ENCODE results near the gene EOLA1.
"Not testable (repeated sequence)": the region's sequence is repeated elsewhere in the genome, so short reads cannot be mapped to it uniquely, and the experiment has no call there.

Gene EOLA1

DNA sequence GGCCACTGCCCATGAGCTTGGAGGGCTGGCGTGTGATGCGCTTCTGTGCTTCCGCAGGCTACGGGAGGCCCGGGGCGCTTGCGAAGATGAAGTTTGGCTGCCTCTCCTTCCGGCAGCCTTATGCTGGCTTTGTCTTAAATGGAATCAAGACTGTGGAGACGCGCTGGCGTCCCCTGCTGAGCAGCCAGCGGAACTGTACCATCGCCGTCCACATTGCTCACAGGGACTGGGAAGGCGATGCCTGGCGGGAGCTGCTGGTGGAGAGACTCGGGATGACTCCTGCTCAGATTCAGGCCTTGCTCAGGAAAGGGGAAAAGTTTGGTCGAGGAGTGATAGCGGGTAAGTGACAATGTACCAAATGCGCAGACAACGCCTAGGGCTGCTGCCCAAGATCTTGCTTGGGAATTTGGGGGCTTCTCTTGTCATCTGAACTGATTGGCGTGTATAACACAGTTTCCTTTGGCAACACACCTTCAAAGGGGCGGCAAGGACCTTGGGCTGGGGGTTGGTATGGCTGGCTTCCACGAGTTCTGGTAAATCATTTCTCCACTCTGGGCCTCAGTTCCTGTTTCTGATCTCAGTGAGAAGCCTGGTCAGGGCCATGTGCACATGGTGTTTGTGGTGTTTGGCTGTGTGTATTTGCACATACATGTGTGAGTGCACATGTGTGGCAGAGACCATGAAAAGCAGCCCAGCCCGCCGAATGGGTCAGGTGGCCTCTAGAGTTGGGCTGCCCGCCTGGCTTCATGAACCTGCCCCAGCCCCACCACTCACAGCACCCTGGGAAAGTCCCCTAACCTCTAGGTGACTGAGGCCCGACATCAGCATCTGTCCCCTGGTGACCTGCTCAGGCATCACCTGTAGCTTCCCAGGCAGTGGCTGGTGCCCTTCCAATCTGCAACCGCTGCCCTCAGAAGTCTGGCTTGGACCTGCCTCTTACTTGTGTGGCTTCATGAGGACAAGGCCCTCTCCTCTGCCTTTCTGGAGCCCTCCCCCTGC, 5.0 kb downstream of the EOLA1 start:
- not testable (repeated sequence) for DNase-seq (ENCODE audit: low spot score)

GRCh38 chrX:149546962-149547361, 6.2 kb downstream of the EOLA1 start:
- not testable (repeated sequence) for DNase-seq (ENCODE audit: low spot score)

DNA sequence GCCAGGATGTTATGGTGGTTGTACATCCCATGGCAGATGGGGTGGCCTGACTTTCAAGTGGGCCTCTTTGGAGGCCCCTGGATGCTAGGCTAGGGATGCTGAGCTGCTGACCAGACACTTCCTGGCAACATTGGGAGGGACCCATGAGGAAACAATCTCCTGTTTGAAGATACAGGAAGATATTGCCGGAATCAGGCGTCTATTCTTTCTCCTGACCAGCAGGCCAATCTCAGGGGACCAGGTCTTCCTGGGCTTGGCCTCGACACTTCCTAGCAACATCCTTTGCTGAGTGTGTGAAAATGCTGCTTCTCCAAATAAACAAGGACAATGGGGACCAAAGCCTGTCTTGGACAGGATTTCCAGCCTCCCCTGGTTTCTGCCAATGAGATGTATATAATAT, 7.0 kb downstream of the EOLA1 start:
- DNase-seq (ENCODE audit: low spot score) = not testable (repeated sequence)

DNA sequence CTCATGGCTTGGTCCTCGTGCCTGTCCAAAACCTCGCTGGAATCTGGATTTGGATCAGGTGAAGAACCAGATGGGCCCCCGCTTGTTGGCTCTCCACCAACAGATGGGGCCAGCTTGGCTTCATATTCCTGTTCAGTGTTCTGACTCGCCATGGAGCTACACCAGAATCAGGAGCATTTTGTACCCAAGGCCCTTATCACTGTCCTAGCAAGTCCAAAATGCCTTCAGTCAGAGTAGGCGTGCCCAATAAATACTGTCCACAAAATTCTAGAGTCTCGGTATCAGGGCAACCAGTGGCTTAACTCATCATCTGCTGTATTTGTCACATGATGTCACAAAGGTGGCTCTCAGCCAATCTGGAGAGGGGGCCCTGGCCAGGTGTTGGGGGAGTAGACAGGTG, 8.9 kb downstream of the EOLA1 start, which contains the start of gene HSFX3:
Gene HSFX3, minus strand, starts transcription at position 224 of the 400 bp plus-strand sequence. Its CDS starts 72 bp downstream, at position 152.
- not testable (repeated sequence) for DNase-seq (ENCODE audit: low spot score)

DNA sequence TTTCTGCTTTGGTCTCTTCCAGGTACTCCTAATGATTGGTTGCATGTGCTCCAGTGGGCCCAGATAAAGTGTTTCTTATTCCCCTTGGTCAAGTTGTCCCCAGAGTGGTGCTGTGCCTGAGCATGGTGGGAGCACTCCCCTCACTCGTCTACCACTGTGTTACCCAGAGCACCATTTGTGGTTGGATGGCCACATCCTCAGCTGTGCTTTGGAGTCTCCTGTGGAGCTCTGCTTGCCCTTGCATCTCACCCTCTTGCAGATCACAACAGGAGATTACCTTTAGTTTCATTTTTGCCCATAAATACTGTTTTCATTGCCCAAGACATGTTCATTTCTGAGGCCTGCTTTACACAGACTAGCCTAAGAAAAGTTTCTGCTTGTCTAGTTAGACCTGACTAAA, 9.6 kb downstream of the EOLA1 start:
- not testable (repeated sequence) for DNase-seq (ENCODE audit: low spot score)

- DNase-seq (ENCODE audit: low spot score) = not testable (repeated sequence)
Observed at GRCh38 chrX:149551245-149551938, 10.6 kb downstream of the EOLA1 start.

DNA sequence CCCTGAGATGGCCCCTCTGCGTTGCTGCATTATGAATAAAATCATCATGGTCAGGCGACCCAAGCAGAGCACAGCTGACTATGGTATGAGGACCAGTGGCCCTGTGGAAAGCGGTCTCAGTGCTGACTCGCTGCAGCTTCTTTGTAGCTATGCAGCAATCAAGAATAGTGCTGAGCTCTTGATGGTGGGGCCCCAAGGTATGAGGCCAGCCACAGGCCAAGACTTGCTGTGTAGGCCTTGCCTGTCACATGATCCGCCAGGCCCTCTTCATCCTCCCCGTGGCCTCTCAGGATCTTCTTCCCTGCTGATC, 11.1 kb downstream of the EOLA1 start:
- not testable (repeated sequence) for DNase-seq (ENCODE audit: low spot score)

- not testable (repeated sequence) for DNase-seq (ENCODE audit: low spot score)
Observed at GRCh38 chrX:149555251-149555650, 14.4 kb downstream of the EOLA1 start.

GRCh38 chrX:149563359-149563758, 22.5 kb downstream of the EOLA1 start:
- DNase-seq (ENCODE audit: low spot score) = no peak

DNA sequence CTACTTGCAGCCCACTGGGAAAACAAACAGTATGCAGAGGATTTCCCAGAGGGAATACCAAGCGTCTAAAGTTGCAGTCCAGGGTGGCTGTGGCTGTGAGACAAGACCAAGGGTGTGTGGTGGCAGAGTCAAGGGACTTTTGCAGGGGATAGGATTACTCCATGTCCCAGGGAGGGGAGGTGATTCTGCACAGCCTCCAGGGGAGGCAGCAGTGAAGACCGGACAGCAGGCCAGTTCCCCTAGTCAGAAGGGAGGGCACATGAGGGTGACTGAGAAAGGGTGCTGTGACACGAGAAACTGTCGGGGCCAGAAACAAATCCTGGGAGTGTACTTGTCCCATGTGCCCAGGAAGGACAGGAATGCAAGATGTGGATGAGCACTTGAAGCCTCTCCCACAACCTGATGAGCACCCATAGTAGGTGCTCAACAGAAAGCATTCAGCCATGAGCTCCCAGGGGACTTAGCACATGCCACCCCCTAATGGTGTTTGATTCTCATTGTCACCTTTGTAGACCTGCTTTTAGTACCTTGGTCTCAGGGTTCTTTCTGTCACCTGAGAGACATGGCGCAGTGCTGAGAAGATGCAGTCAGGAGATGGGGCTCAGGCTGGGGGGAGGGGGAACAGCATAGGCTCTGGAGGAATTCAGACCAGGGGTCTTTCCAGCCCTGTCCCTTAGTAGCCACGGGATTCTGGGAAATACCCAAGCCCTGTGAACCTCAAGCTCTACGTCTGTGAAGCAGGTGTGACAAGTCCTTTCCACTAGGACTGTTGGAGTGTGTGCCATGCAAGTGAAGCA, 27.0 kb downstream of the EOLA1 start:
- no peak for DNase-seq (ENCODE audit: low spot score)

- DNase-seq (ENCODE audit: low spot score) = no peak
Observed at GRCh38 chrX:149568701-149569296, 28.0 kb downstream of the EOLA1 start.

DNA sequence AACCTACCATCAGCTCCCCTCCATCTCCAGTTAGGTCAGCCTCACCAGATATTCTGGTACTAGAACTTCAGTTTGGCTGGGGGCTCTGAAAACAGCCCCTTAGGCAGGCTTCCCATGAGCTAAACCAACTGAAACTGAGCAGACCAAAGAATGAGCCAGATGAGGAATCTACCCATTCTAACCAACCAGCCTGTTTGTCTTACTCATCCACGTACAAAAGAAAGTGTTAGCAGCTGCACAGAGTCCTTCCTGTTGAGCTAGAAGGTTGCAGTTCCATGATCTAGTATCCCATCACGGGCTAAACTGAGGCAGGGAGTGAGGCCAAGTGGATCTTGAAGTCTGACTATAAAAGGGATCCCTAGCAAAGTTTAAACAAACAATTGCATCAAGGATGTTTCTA, 29.0 kb downstream of the EOLA1 start:
- no peak for DNase-seq (ENCODE audit: low spot score)

- DNase-seq (ENCODE audit: low spot score) = no peak
Observed at GRCh38 chrX:149570668-149571067, 29.9 kb downstream of the EOLA1 start.

- no peak for DNase-seq (ENCODE audit: low spot score)
Observed at GRCh38 chrX:149571770-149572169, 31.0 kb downstream of the EOLA1 start.

DNA sequence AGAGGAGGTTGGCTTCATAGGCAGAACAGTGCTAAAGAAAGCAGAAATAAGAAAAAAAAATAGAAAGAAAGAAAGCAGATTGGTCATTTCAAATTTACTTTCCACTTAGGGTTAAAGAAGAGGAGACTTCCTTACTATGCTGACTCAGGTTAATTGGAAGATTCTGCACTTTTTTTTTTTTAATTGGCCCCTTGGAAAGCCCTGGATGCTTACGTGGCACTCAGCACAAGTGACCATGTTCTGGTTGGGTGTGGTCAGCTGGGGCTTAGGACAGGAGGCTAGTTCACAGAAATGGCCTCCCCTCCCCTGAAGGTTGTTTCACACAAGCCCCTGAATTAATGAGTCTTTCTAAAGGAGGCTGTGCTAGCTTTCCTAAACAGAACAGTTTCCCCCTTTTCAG, 31.9 kb downstream of the EOLA1 start:
- no peak for DNase-seq (ENCODE audit: low spot score)

- DNase-seq (ENCODE audit: low spot score) = not testable (repeated sequence)
Observed at GRCh38 chrX:149573456-149573855, 32.6 kb downstream of the EOLA1 start.

DNA sequence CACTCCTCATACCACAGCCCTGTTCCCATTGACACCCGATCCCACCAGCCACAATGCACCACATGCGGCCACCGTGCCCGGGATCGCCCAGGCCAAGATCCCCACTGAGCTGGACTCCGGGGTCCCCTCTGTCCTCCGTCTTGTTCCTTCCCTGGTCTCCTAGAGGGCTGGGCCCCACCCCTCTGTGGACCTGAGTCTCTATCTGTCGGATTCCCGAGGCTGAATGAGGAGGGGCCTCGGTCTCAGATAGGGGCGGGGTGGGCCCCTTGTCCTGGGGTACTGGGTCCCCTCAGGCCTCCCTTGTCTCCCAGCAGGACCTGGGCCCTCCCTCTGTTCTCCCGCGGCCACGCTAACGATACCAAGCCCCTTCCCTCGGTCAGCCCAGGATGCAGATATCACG, 44.8 kb downstream of the EOLA1 start:
- DNase-seq (ENCODE audit: low spot score) = not testable (repeated sequence)

GRCh38 chrX:149587359-149587758, 46.5 kb downstream of the EOLA1 start, which contains the start of gene MAGEA9B:
TSS of gene MAGEA9B (minus strand) at chrX:149587459. CDS start at chrX:149583179, 4,280 bp downstream.
- DNase-seq (ENCODE audit: low spot score) = not testable (repeated sequence)

- not testable (repeated sequence) for DNase-seq (ENCODE audit: low spot score)
Observed at GRCh38 chrX:149590993-149591392, 50.2 kb downstream of the EOLA1 start.

- not testable (repeated sequence) for DNase-seq (ENCODE audit: low spot score)
Observed at GRCh38 chrX:149595214-149595613, 54.4 kb downstream of the EOLA1 start, which contains the start of gene HSFX2. TSS of gene HSFX2 (minus strand) at chrX:149595314. CDS start at chrX:149594700, 614 bp downstream.

DNA sequence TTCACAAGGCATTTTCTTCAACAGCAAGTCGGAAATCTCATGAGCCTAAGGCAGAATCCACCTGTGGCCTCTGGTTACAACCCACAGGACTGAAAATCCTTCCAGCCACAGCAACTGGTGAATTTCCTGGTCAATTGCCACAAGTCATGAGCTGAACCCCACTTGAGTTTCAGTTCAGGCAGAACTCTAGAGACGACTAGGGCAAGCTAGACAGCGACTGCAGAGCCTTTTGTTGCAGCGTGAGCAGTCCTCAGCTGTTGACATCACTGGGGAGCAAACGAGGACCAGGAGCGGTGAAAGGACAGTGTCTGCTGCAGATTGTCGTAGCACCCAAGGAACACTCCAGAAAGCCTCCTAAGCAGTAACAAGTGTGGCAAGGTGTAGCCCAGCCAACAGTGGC, 55.1 kb downstream of the EOLA1 start:
- not testable (repeated sequence) for DNase-seq (ENCODE audit: low spot score)

All from CD4-positive, alpha-beta T cell treated with Interleukin-2 at 100 ng/mL for 4 hours (primary cell).